ENCODE results near the gene RGMB. TPM values are rescaled to one million over a fixed set of nuclear protein-coding genes. Genes with fewer than 3 reads are reported as not detected.
A peak's percentile ranks its signal among the peaks of the same experiment; 100 is the strongest.

RGMB gene
- polyA plus RNA-seq, 4 donors, result 3.2 to 60.0 (median 29.7) TPM

- H3K36me3 ChIP-seq (ENCODE audit: control insufficient read depth in 3 of 3, insufficient read depth in 2 of 3, low read depth in 1 of 3, low read length in 3 of 3), result no peaks in the 10 kb centered on the region
- 91 to 97% (median 92%) methylated on average over 2 of the region's 2 CpGs for WGBS, 3 donors
- no peak for FAIRE-seq
- H3K4me1 ChIP-seq (ENCODE audit: control insufficient read depth in 3 of 3, insufficient read depth in 2 of 3, low read depth in 1 of 3, low read length in 2 of 3), result no peaks in the 10 kb centered on the region
- peaks cover 0 to 8% of the 10 kb centered on the region in 2 donors for H3K9me3 ChIP-seq (ENCODE audit: control insufficient read depth in 2 of 2, insufficient read depth in 1 of 2, low read depth in 1 of 2, low read length in 1 of 2)
- no peak overlapping the region for H3K27ac ChIP-seq (ENCODE audit: low read depth in 1 of 3, low read length in 2 of 3)
- H3K27me3 ChIP-seq (ENCODE audit: control insufficient read depth in 3 of 3, insufficient read depth in 3 of 3, low read length in 3 of 3), result no peaks in the 10 kb centered on the region
- H3K4me3 ChIP-seq (ENCODE audit: low read depth in 1 of 3, low read length in 3 of 3), result no peak overlapping the region
- DNase-seq, result no peak
Measured at GRCh38 chr5:98804066-98804465, 30.6 kb downstream of the RGMB start.

- no peak for DNase-seq
- no peak overlapping the region for H3K4me3 ChIP-seq (ENCODE audit: low read depth in 1 of 3, low read length in 3 of 3)
- H3K36me3 ChIP-seq (ENCODE audit: control insufficient read depth in 3 of 3, insufficient read depth in 2 of 3, low read depth in 1 of 3, low read length in 3 of 3), result no peaks in the 10 kb centered on the region
- H3K4me1 ChIP-seq (ENCODE audit: control insufficient read depth in 3 of 3, insufficient read depth in 2 of 3, low read depth in 1 of 3, low read length in 2 of 3), result no peaks in the 10 kb centered on the region
- 7 to 57% (median 48%) methylated on average over 1 of the region's 1 CpG for WGBS, 3 donors
- H3K9me3 ChIP-seq (ENCODE audit: control insufficient read depth in 2 of 2, insufficient read depth in 1 of 2, low read depth in 1 of 2, low read length in 1 of 2), result peaks cover 0 to 8% of the 10 kb centered on the region in 2 donors
- no peak for FAIRE-seq
- no peak overlapping the region for H3K27ac ChIP-seq (ENCODE audit: low read depth in 1 of 3, low read length in 2 of 3)
- no peaks in the 10 kb centered on the region for H3K27me3 ChIP-seq (ENCODE audit: control insufficient read depth in 3 of 3, insufficient read depth in 3 of 3, low read length in 3 of 3)
Measured at GRCh38 chr5:98805070-98805469, 31.6 kb downstream of the RGMB start.

GRCh38 chr5:98807806-98808205 lies 34.3 kb downstream of the RGMB start:
- H3K27me3 ChIP-seq (ENCODE audit: control insufficient read depth in 3 of 3, insufficient read depth in 3 of 3, low read length in 3 of 3), result no peaks in the 10 kb centered on the region

DNA sequence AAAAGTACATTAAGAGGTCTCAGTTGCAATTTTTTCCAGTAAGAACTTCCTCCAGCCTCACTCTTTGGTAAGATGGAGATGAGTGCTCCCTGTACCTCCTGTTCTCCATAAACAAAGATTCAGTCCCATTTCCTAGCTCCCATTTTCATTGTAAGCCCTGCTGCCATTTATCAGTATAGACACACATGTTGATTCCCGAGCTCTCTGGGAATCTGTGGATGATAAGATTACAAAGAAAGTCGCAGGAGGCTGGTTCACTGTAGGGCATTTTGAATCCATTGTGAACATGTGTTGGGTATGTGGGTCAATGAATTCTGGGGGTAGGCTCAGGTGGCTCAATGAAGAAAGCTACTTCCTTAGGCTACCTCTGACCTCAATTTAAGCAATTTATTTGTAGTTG lies 36.7 kb downstream of the RGMB start:
- no peaks in the 10 kb centered on the region for H3K4me1 ChIP-seq (ENCODE audit: control insufficient read depth in 3 of 3, insufficient read depth in 2 of 3, low read depth in 1 of 3, low read length in 2 of 3)
- WGBS, 3 donors, result 44 to 58% (median 51%) methylated on average over 2 of the region's 2 CpGs
- H3K36me3 ChIP-seq (ENCODE audit: control insufficient read depth in 3 of 3, insufficient read depth in 2 of 3, low read depth in 1 of 3, low read length in 3 of 3), result no peaks in the 10 kb centered on the region
- H3K27ac ChIP-seq (ENCODE audit: low read depth in 1 of 3, low read length in 2 of 3), result no peak overlapping the region
- peaks cover 0 to 8% of the 10 kb centered on the region in 2 donors for H3K9me3 ChIP-seq (ENCODE audit: control insufficient read depth in 2 of 2, insufficient read depth in 1 of 2, low read depth in 1 of 2, low read length in 1 of 2)
- H3K4me3 ChIP-seq (ENCODE audit: low read depth in 1 of 3, low read length in 3 of 3), result no peak overlapping the region
- FAIRE-seq, result no peak
- no peaks in the 10 kb centered on the region for H3K27me3 ChIP-seq (ENCODE audit: control insufficient read depth in 3 of 3, insufficient read depth in 3 of 3, low read length in 3 of 3)
- no peak for DNase-seq

More at GRCh38 chr5:98807806-98808205, 34.3 kb downstream of the RGMB start:
- Histone ChIP-seq H3K4me1 (ENCODE audit: control insufficient read depth in 3 of 3, insufficient read depth in 2 of 3, low read depth in 1 of 3, low read length in 2 of 3) (no peaks in the 10 kb centered on the region), H3K36me3 (ENCODE audit: control insufficient read depth in 3 of 3, insufficient read depth in 2 of 3, low read depth in 1 of 3, low read length in 3 of 3) (no peaks in the 10 kb centered on the region), H3K27ac (ENCODE audit: low read depth in 1 of 3, low read length in 2 of 3) (no peak overlapping the region), H3K4me3 (ENCODE audit: low read depth in 1 of 3, low read length in 3 of 3) (no peak overlapping the region), H3K9me3 (ENCODE audit: control insufficient read depth in 2 of 2, insufficient read depth in 1 of 2, low read depth in 1 of 2, low read length in 1 of 2) (peaks cover 0 to 8% of the 10 kb centered on the region in 2 donors)
- FAIRE-seq (no peak), DNase-seq (no peak)

DNA sequence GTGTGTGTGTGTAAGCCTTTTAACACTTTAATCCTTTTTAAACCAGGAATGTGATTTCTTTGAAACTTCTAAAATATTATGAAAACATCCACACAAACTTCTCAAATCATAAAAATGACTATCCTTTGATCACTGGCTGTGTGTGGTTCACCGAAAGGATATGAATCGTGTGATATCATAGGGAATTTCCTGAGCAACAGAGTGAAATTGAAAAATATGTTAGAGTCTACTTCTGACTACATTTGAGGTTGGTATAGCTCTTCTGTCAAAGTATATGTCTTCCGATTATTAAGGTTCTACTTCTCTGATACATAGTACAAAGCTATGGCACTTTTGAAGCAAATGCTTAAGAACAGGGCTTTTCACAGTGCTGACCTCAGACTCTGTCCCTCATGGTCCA lies 40.3 kb downstream of the RGMB start:
- Histone ChIP-seq H3K4me1 (ENCODE audit: control insufficient read depth in 3 of 3, insufficient read depth in 2 of 3, low read depth in 1 of 3, low read length in 2 of 3) (no peaks in the 10 kb centered on the region), H3K4me3 (ENCODE audit: low read depth in 1 of 3, low read length in 3 of 3) (no peak overlapping the region), H3K27me3 (ENCODE audit: control insufficient read depth in 3 of 3, insufficient read depth in 3 of 3, low read length in 3 of 3) (no peaks in the 10 kb centered on the region), H3K36me3 (ENCODE audit: control insufficient read depth in 3 of 3, insufficient read depth in 2 of 3, low read depth in 1 of 3, low read length in 3 of 3) (no peaks in the 10 kb centered on the region), H3K9me3 (ENCODE audit: control insufficient read depth in 2 of 2, insufficient read depth in 1 of 2, low read depth in 1 of 2, low read length in 1 of 2) (no peaks in the 10 kb centered on the region), H3K27ac (ENCODE audit: low read depth in 1 of 3, low read length in 2 of 3) (no peak overlapping the region)
- no peak for FAIRE-seq
- WGBS, 3 donors, result 72 to 90% (median 78%) methylated on average over 3 of the region's 3 CpGs
- no peak for DNase-seq

GRCh38 chr5:98816582-98817222 lies 43.2 kb downstream of the RGMB start:
- no peaks in the 10 kb centered on the region for H3K36me3 ChIP-seq (ENCODE audit: control insufficient read depth in 3 of 3, insufficient read depth in 2 of 3, low read depth in 1 of 3, low read length in 3 of 3)
- H3K27me3 ChIP-seq (ENCODE audit: control insufficient read depth in 3 of 3, insufficient read depth in 3 of 3, low read length in 3 of 3), result no peaks in the 10 kb centered on the region
- H3K4me3 ChIP-seq (ENCODE audit: low read depth in 1 of 3, low read length in 3 of 3), result no peak overlapping the region
- no peak for FAIRE-seq
- H3K9me3 ChIP-seq (ENCODE audit: control insufficient read depth in 2 of 2, insufficient read depth in 1 of 2, low read depth in 1 of 2, low read length in 1 of 2), result no peaks in the 10 kb centered on the region
- 14 to 58% (median 36%) methylated on average over 6 of the region's 6 CpGs for WGBS, 3 donors
- H3K4me1 ChIP-seq (ENCODE audit: control insufficient read depth in 3 of 3, insufficient read depth in 2 of 3, low read depth in 1 of 3, low read length in 2 of 3), result no peaks in the 10 kb centered on the region
- peak overlapping the region in 1 of 3 donors; percentile 11 for H3K27ac ChIP-seq (ENCODE audit: low read depth in 1 of 3, low read length in 2 of 3)
- peak; percentile 59 to 78 for DNase-seq

DNA sequence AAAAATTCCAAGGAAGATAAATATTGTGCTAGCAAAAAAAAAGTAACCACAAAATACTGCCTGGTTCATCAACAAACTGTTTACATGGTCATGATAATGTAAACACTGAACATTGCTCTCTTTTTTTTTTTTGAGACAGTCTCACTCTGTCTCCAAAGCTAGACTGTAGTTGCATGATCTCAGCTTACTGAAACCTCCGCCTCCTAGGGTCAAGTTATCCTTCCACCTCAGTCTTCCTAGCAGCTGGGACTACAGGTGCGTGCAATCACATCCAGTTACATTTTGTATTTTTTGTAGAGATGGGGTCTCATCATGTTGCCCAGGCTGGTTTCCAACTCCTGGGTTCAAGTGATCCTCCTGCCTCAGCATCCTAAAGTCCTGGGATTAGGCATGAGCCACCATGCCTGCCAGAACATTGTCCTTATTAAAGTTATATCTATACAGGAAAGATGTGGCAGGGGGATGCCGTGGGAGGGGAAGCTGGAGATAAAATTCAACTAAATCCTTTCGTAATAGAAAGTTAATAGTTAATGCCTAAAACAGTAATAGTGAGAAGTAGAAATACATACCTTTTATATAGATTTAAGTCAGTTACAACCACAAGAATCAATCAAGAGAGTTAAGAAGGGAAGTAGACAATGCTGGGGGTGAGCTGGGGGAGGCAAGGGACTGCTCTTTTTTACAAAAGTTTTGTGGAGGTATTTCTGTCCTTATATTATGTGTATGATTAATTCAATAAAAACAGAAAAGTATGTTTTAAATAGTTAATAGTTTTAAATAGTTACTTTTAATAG lies 52.3 kb downstream of the RGMB start:
- no peaks in the 10 kb centered on the region for H3K4me1 ChIP-seq (ENCODE audit: control insufficient read depth in 3 of 3, insufficient read depth in 2 of 3, low read depth in 1 of 3, low read length in 2 of 3)
- FAIRE-seq (no peak), DNase-seq (no peak)
- H3K9me3 ChIP-seq (ENCODE audit: control insufficient read depth in 2 of 2, insufficient read depth in 1 of 2, low read depth in 1 of 2, low read length in 1 of 2), result peaks cover 0 to 4% of the 10 kb centered on the region in 2 donors
- no peaks in the 10 kb centered on the region for H3K36me3 ChIP-seq (ENCODE audit: control insufficient read depth in 3 of 3, insufficient read depth in 2 of 3, low read depth in 1 of 3, low read length in 3 of 3)
- no peaks in the 10 kb centered on the region for H3K27me3 ChIP-seq (ENCODE audit: control insufficient read depth in 3 of 3, insufficient read depth in 3 of 3, low read length in 3 of 3)
- 70 to 86% (median 79%) methylated on average over 4 of the region's 4 CpGs for WGBS, 3 donors
- H3K4me3 ChIP-seq (ENCODE audit: low read depth in 1 of 3, low read length in 3 of 3), result no peak overlapping the region
- H3K27ac ChIP-seq (ENCODE audit: low read depth in 1 of 3, low read length in 2 of 3), result no peak overlapping the region

GRCh38 chr5:98827161-98827560 lies 53.7 kb downstream of the RGMB start:
- DNase-seq, result peak; percentile 39 to 49
- FAIRE-seq, result no peak

More at GRCh38 chr5:98827161-98827560, 53.7 kb downstream of the RGMB start:
- Histone ChIP-seq H3K9me3 (ENCODE audit: control insufficient read depth in 2 of 2, insufficient read depth in 1 of 2, low read depth in 1 of 2, low read length in 1 of 2) (peaks cover 0 to 4% of the 10 kb centered on the region in 2 donors), H3K36me3 (ENCODE audit: control insufficient read depth in 3 of 3, insufficient read depth in 2 of 3, low read depth in 1 of 3, low read length in 3 of 3) (no peaks in the 10 kb centered on the region), H3K27me3 (ENCODE audit: control insufficient read depth in 3 of 3, insufficient read depth in 3 of 3, low read length in 3 of 3) (no peaks in the 10 kb centered on the region), H3K4me3 (ENCODE audit: low read depth in 1 of 3, low read length in 3 of 3) (no peak overlapping the region), H3K27ac (ENCODE audit: low read depth in 1 of 3, low read length in 2 of 3) (no peak overlapping the region), H3K4me1 (ENCODE audit: control insufficient read depth in 3 of 3, insufficient read depth in 2 of 3, low read depth in 1 of 3, low read length in 2 of 3) (no peaks in the 10 kb centered on the region)
- 24 to 31% (median 26%) methylated on average over 1 of the region's 1 CpG for WGBS, 3 donors

All from small intestine (tissue), 7 donors.